ENCODE results near the gene LRBA.

GRCh38 chr4:150367326-150367725 is 647.8 kb downstream of the LRBA start:
- TF ChIP-seq CTCF (IDR thresholded peaks at IDR 0.05; ENCODE audit: low read length) (no peak), EZH2 (IDR thresholded peaks at IDR 0.05; ENCODE audit: borderline replicate concordance, low read length) (no peak)

All from OCI-LY1 (cell line).